GM12891 (cell line): ENCODE measurements around the gene COASY.

Experiments
- POLR2A ChIP-seq: IDR thresholded peaks from 2 replicates; pipeline ENCODE4 v1.6.1; 2011; ENCODE audit warnings: low read depth, low read length, control low read depth
- POLR2AphosphoS5 ChIP-seq: IDR thresholded peaks from 2 replicates; pipeline ENCODE4 v1.6.1; 2011; ENCODE audit warnings: low read depth, low read length, control low read depth
- POU2F2 ChIP-seq: IDR thresholded peaks from 2 replicates; pipeline ENCODE4 v1.6.1; 2011; ENCODE audit warnings: low read depth, mild to moderate bottlenecking, control low read depth, low read length, moderate library complexity
- SPI1 ChIP-seq: IDR thresholded peaks from 2 replicates; pipeline ENCODE4 v1.6.1; 2011; ENCODE audit warnings: low read depth, low read length, control low read depth
- TAF1 ChIP-seq: IDR thresholded peaks from 2 replicates; pipeline ENCODE4 v1.6.1; 2011; ENCODE audit warnings: low read depth, low read length, control low read depth

DNA sequence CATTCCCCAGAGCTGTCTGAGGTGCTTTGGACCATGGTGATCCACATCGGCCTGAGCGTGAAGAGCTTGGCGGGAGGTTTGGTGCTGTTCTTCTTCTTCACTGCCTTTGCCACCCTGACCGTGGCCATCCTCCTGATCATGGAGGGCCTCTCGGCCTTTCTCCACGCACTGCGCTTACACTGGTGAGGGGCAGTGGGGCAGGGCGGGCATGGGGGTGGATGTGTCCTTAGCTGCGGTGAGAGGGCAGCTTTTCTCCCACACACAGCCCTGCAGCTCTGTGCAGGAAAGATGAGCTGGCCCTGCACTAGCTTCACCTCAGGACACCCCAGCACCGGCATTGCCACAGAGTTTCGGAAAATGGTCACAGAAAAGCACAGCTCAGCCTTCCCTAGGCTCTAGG is 47.7 kb upstream of the COASY start:
- no peak for TF ChIP-seq POLR2AphosphoS5
- TF ChIP-seq POLR2A, result no peak
- no peak for TF ChIP-seq SPI1
- TF ChIP-seq POU2F2, result no peak
- no peak for TF ChIP-seq TAF1
